T-helper 2 cell treated with Interferon-gamma antibody and Interleukin-4, amounts not matched to agents 5 μg/mL and 100 μg/mL, for 36 hours (primary cell): Measurements from ENCODE around the gene C22orf39.

ENCODE experiments used
- DNase-seq: peaks from one replicate; pipeline ENCODE4 v3.0.0; 2021; ENCODE audit warnings: low spot score
- H3K27ac Mint-ChIP-seq: one replicate; pipeline ENCODE4 v1.8.0; 2021; ENCODE audit warnings: mild to moderate bottlenecking, mixed read lengths
- H3K27me3 Mint-ChIP-seq: one replicate; pipeline ENCODE4 v1.8.0; 2021; ENCODE audit warnings: low read depth, mixed read lengths
- H3K36me3 Mint-ChIP-seq: one replicate; pipeline ENCODE4 v1.8.0; 2021; ENCODE audit warnings: low read depth, mixed read lengths
- H3K4me1 Mint-ChIP-seq: one replicate; pipeline ENCODE4 v1.8.0; 2021; ENCODE audit warnings: low read depth, mixed read lengths
- H3K4me3 Mint-ChIP-seq: one replicate; pipeline ENCODE4 v1.8.0; 2022; ENCODE audit warnings: mild to moderate bottlenecking, moderate library complexity, mixed read lengths
- H3K9me3 Mint-ChIP-seq: one replicate; pipeline ENCODE4 v1.8.0; 2021; ENCODE audit warnings: mixed read lengths

Gene C22orf39

GRCh38 chr22:19419086-19419463, 28.4 kb downstream of the C22orf39 start:
- Mint-ChIP-seq H3K27ac (peak overlapping the region; percentile 86), H3K27me3 (no peaks in the 10 kb centered on the region), H3K9me3 (no peaks in the 10 kb centered on the region), H3K36me3 (peaks cover 24% of the 10 kb centered on the region), H3K4me1 (peaks cover 54% of the 10 kb centered on the region), H3K4me3 (peak overlapping the region; percentile 53)
- DNase-seq = no peak

GRCh38 chr22:19412923-19413322, 34.6 kb downstream of the C22orf39 start:
- no peak for DNase-seq
- no peak overlapping the region for H3K4me3 Mint-ChIP-seq
- H3K36me3 Mint-ChIP-seq = peaks cover 28% of the 10 kb centered on the region
- peaks cover 14% of the 10 kb centered on the region for H3K4me1 Mint-ChIP-seq
- H3K27ac Mint-ChIP-seq = peak overlapping the region; percentile 75
- H3K9me3 Mint-ChIP-seq = no peaks in the 10 kb centered on the region
- no peaks in the 10 kb centered on the region for H3K27me3 Mint-ChIP-seq

DNA sequence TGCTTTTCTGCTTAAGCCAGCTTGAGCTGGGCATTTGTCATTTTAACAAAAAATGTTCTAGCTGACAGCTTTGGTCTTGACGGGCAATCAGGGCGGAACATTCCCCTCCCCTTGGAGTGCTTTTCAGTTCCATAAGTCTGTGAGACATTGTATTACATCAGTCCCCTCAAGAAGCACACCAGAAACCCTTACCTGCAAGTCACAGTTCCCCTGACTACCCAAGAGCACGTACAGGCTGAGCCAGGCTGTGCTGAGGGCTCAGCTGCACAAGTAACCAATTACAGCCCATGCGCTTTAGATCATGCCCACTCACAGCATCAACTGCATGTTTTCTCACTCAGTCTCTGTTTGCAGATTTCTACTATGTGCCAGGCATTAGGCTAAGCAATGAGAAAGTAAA, 35.0 kb downstream of the C22orf39 start:
- Mint-ChIP-seq H3K36me3 (peaks cover 28% of the 10 kb centered on the region), H3K27me3 (no peaks in the 10 kb centered on the region), H3K27ac (no peak overlapping the region)

DNA sequence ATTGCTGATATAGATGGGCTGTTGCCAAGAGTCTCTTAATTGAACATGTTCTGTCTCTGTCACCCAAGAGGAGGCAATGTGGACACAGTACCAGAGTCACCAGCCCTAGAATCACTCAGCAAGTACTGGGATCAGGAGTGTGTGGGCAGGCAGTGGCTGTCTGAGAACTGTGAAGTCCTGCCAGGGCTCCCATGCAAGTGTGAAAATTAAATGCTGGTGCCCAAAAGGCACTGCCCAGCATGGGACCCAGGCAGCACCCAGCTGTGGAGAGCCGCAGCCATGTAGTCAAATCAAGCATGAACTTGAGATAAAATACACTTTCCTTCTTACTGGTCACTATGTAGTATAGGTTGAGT, 35.8 kb downstream of the C22orf39 start:
- Mint-ChIP-seq H3K36me3 (peaks cover 32% of the 10 kb centered on the region), H3K4me3 (no peak overlapping the region), H3K4me1 (peaks cover 14% of the 10 kb centered on the region), H3K9me3 (no peaks in the 10 kb centered on the region), H3K27me3 (no peaks in the 10 kb centered on the region), H3K27ac (no peak overlapping the region)
- no peak for DNase-seq

More for the DNA sequence above, 35.0 kb downstream of the C22orf39 start:
- Mint-ChIP-seq H3K4me3 (no peak overlapping the region), H3K4me1 (peaks cover 12% of the 10 kb centered on the region), H3K9me3 (no peaks in the 10 kb centered on the region)
- DNase-seq = no peak

DNA sequence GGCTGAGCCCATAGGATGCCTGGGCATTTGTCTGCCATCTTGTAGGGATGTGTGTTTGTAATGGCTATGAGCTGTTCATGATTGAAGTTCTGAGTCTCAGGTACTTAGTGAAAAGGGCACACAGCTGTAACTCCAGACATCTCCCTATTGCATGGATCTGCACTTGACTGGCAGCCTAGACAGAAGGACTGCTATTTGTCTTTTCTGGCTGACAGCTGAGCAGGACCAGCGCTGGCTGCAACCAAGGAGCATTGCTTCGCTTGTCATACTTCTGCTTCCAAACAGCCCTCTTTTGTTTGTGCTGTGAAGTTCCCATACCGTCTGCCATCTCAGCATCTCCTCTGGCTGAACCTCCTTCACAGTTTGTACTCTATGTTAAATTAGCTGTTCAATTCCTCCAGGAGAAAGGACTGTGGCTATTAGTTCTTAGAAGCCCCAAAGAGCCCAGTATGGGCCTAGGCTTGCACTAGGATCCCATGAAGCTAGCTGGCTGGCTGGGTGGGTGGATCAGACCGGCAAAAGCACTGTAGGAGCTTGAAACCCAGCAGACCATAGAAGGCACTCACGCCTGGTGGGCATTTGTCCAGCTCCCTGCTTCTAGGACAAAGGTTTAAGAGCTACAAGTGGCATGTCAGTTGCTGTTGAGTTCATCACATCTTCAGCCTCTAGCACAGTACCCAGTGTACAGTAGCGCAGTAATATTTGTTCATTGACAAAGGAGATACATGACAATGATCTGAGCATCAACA, 36.4 kb downstream of the C22orf39 start:
- Mint-ChIP-seq H3K36me3 (peaks cover 28% of the 10 kb centered on the region), H3K27me3 (no peaks in the 10 kb centered on the region), H3K4me3 (no peak overlapping the region), H3K4me1 (peaks cover 14% of the 10 kb centered on the region), H3K9me3 (no peaks in the 10 kb centered on the region), H3K27ac (no peak overlapping the region)
- DNase-seq = no peak

- H3K36me3 Mint-ChIP-seq = peaks cover 41% of the 10 kb centered on the region
- no peaks in the 10 kb centered on the region for H3K27me3 Mint-ChIP-seq
- no peak overlapping the region for H3K4me3 Mint-ChIP-seq
- DNase-seq = no peak
- H3K27ac Mint-ChIP-seq = no peak overlapping the region
- peaks cover 7% of the 10 kb centered on the region for H3K4me1 Mint-ChIP-seq
- no peaks in the 10 kb centered on the region for H3K9me3 Mint-ChIP-seq
These were observed 39.6 kb downstream of the C22orf39 start for GRCh38 chr22:19407649-19408606.

GRCh38 chr22:19406846-19407245, 40.7 kb downstream of the C22orf39 start:
- Mint-ChIP-seq H3K9me3 (no peaks in the 10 kb centered on the region), H3K4me1 (peaks cover 2% of the 10 kb centered on the region), H3K27me3 (no peaks in the 10 kb centered on the region), H3K27ac (no peak overlapping the region), H3K36me3 (peaks cover 43% of the 10 kb centered on the region), H3K4me3 (no peak overlapping the region)
- DNase-seq = no peak

DNA sequence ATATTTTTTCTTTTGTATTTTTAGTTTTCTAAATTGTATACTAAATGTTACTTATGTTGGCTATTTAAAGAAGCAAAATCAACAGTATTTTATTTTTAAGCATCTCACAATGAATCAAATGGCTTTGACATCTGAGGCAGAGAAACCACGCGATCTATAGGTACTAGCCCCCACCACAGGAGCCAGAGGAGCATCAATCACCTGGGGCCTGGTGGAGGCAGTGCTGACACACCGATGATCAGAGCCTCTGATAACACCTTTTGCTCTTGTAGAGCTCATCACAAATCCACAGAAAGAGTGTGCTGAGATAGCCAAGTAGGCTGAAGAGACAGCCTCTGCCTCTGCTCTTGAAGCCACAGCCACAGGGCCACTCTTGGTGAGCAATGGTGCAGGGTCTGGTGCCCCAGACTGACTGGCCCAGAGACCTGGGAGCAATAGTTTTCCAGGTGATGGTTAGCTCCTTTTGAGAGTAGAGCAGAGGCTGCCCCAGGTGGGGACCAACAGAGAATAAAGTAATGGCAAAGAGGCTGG, 41.2 kb downstream of the C22orf39 start:
- Mint-ChIP-seq H3K4me1 (peaks cover 2% of the 10 kb centered on the region), H3K4me3 (no peak overlapping the region), H3K36me3 (peaks cover 43% of the 10 kb centered on the region), H3K9me3 (no peaks in the 10 kb centered on the region), H3K27me3 (no peaks in the 10 kb centered on the region), H3K27ac (no peak overlapping the region)
- DNase-seq = no peak

GRCh38 chr22:19405652-19406051, 41.9 kb downstream of the C22orf39 start:
- DNase-seq = no peak
- Mint-ChIP-seq H3K4me3 (no peak overlapping the region), H3K27ac (no peak overlapping the region), H3K27me3 (no peaks in the 10 kb centered on the region), H3K4me1 (peaks cover 2% of the 10 kb centered on the region), H3K9me3 (no peaks in the 10 kb centered on the region), H3K36me3 (peaks cover 45% of the 10 kb centered on the region)

- no peak overlapping the region for H3K4me3 Mint-ChIP-seq
- H3K27me3 Mint-ChIP-seq = no peaks in the 10 kb centered on the region
These were observed 42.4 kb downstream of the C22orf39 start for GRCh38 chr22:19405133-19405532.

GRCh38 chr22:19404676-19405075, 42.8 kb downstream of the C22orf39 start:
- H3K27me3 Mint-ChIP-seq = no peaks in the 10 kb centered on the region
- no peaks in the 10 kb centered on the region for H3K9me3 Mint-ChIP-seq
- DNase-seq = no peak
- H3K4me3 Mint-ChIP-seq = no peak overlapping the region
- H3K36me3 Mint-ChIP-seq = peaks cover 45% of the 10 kb centered on the region
- peaks cover 2% of the 10 kb centered on the region for H3K4me1 Mint-ChIP-seq
- no peak overlapping the region for H3K27ac Mint-ChIP-seq

More at GRCh38 chr22:19405133-19405532, 42.4 kb downstream of the C22orf39 start:
- no peak for DNase-seq
- H3K27ac Mint-ChIP-seq = no peak overlapping the region
- no peaks in the 10 kb centered on the region for H3K9me3 Mint-ChIP-seq
- H3K4me1 Mint-ChIP-seq = peaks cover 2% of the 10 kb centered on the region
- peaks cover 49% of the 10 kb centered on the region for H3K36me3 Mint-ChIP-seq

DNA sequence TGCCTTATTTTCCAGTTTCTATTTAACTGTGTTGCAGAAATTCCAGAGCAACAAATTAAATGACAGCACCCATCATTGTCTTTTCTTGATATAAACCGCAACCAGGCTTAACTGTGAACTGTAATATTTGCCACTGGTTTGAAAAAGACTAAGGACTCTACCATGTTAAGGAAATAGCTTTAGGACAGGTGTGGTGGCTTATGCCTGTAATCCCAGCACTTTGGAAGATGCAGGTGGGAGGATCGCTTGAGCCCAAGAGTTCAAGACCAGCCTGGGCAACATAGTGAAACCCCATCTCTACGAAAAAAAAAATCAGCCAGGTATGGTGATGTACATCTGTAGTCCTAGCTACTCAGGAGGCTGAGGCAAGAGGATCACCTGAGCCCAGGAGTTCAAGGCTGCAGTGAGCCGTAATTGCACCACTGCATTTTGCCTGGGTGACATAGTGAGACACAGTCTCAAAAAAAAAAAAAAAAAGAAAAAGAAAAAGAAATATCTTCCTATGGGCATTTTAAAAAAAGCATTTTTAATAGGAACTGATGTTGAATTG, 44.8 kb downstream of the C22orf39 start:
- no peaks in the 10 kb centered on the region for H3K27me3 Mint-ChIP-seq
- no peak overlapping the region for H3K4me3 Mint-ChIP-seq
- no peak overlapping the region for H3K27ac Mint-ChIP-seq
- DNase-seq = no peak
- H3K36me3 Mint-ChIP-seq = peaks cover 45% of the 10 kb centered on the region
- no peaks in the 10 kb centered on the region for H3K9me3 Mint-ChIP-seq
- peaks cover 2% of the 10 kb centered on the region for H3K4me1 Mint-ChIP-seq

GRCh38 chr22:19401483-19401882, 46.0 kb downstream of the C22orf39 start:
- Mint-ChIP-seq H3K36me3 (peaks cover 41% of the 10 kb centered on the region), H3K9me3 (no peaks in the 10 kb centered on the region), H3K4me3 (no peak overlapping the region), H3K4me1 (no peaks in the 10 kb centered on the region), H3K27ac (no peak overlapping the region), H3K27me3 (no peaks in the 10 kb centered on the region)
- no peak for DNase-seq

DNA sequence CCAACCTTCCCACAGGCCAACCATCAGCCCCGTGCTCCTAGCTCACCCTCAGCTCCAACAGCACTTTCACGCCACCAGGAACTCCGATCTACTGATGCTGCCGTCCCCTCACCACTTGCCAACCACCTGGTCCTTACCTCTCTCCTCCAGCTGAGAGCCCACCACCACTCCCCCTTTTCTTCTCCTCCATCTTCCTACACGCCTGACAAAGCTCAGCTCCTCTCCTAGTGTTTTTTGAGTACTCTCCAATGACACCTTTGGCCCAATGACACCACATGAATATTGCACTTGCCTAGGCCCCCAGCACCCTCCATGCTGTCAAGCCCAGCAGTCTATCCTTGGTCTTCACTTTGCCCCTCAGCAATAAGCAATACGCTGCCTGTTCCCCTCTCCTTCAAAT, 46.6 kb downstream of the C22orf39 start:
- peaks cover 40% of the 10 kb centered on the region for H3K36me3 Mint-ChIP-seq
- DNase-seq = no peak
- H3K4me3 Mint-ChIP-seq = no peak overlapping the region
- H3K4me1 Mint-ChIP-seq = no peaks in the 10 kb centered on the region
- no peak overlapping the region for H3K27ac Mint-ChIP-seq
- H3K27me3 Mint-ChIP-seq = no peaks in the 10 kb centered on the region
- no peaks in the 10 kb centered on the region for H3K9me3 Mint-ChIP-seq
